K562 (cell line): ENCODE data around the gene TIMP1. TPM values are rescaled to one million over a fixed set of nuclear protein-coding genes. Genes with fewer than 3 reads are reported as not detected.

Experiments
- ATAC-seq: fragments of 200-7000 bp; cut with Tn5 transposase; 3 replicates; pipeline ENCODE4 v1.9.1; 2020; ENCODE audit warnings: moderate library complexity
- BruUV-seq: library from RNA; stranded (reverse); fragments of 400-500 nt; replicated peaks from 2 replicates; lab custom pipeline; 2021; lab: Mats Ljungman, UMichigan
- CTCF ChIA-PET: fragments of 300-600 bp; formaldehyde crosslinking; extraction: SDS; loops from one replicate; lab custom pipeline; 2021; ENCODE audit warnings: low intra/inter-chr PET ratio; lab: Yijun Ruan, JAX
- POLR2A ChIA-PET: fragments of 300-600, 350-650 bp; sonication (Branson Sonifier 250); formaldehyde crosslinking; extraction: SDS; loops from one replicate; lab custom pipeline; 2021; ENCODE audit warnings: antibody characterized with exemption, inconsistent platforms; lab: Yijun Ruan, JAX
- DNase-seq, 4 experiments: peaks; one replicate each; pipeline versions ENCODE4 v3.0.0 to v3.0.0-alpha.2; 2011 to 2018; ENCODE audit warnings: low spot score in 3 of 4, mixed read lengths in 3 of 4; ENCODE audit errors: extremely low read depth in 1 of 4
- FAIRE-seq: peaks from 2 replicates; lab custom pipeline; 2011; peaks lifted over from hg19 to GRCh38; lab: Jason Lieb, UNC
- H2AFZ ChIP-seq: 2 replicates; pipeline ENCODE4 v1.6.0; 2011; ENCODE audit warnings: low read depth, low read length, control low read depth, inconsistent platforms
- H3K27ac ChIP-seq: fragments of 200-600 bp; 3 replicates; pipeline ENCODE4 v1.8.0; 2011; ENCODE audit warnings: low read depth, mild to moderate bottlenecking, control low read depth, inconsistent platforms, low read length, moderate library complexity, mixed read lengths; ENCODE audit errors: extremely low read depth
- H3K27me3 ChIP-seq, 2 experiments: fragments of 300-600 bp in 1 of 2; 2 replicates in 1 of 2; 3 replicates in 1 of 2; pipeline versions ENCODE4 v1.6.0 to v1.8.0; 2011; ENCODE audit warnings: inconsistent platforms in 2 of 2, low read length in 2 of 2, mild to moderate bottlenecking in 1 of 2, mixed read lengths in 1 of 2, moderate library complexity in 1 of 2; ENCODE audit not compliant: control insufficient read depth in 2 of 2, insufficient read depth in 2 of 2
- H3K36me3 ChIP-seq: fragments of 300-600 bp; 3 replicates; pipeline ENCODE4 v1.8.0; 2011; ENCODE audit warnings: mild to moderate bottlenecking, low read length, inconsistent platforms; ENCODE audit not compliant: control insufficient read depth, insufficient read depth
- H3K4me1 ChIP-seq, 2 experiments: fragments of 200-600 bp in 1 of 2; replicated peaks in 1 of 2; 2 replicates in 1 of 2; 3 replicates in 1 of 2; pipeline versions ENCODE4 v1.5.1 to v1.8.0; 2011; ENCODE audit warnings: inconsistent platforms in 2 of 2, low read length in 2 of 2, mild to moderate bottlenecking in 1 of 2, mixed read lengths in 1 of 2, moderate library complexity in 1 of 2; ENCODE audit not compliant: control insufficient read depth in 2 of 2, insufficient read depth in 2 of 2
- H3K4me2 ChIP-seq: 2 replicates; pipeline ENCODE4 v1.6.1; 2011; ENCODE audit warnings: low read length, control low read depth, inconsistent platforms, mixed read lengths; ENCODE audit not compliant: insufficient read depth
- H3K4me3 ChIP-seq: fragments of 200-600 bp; sonication (generic), shearing (Covaris generic); 2 replicates; pipeline ENCODE4 v1.5.1; 2016; ENCODE audit warnings: control low read depth, inconsistent platforms
- H3K79me2 ChIP-seq: fragments of 200-600 bp; 3 replicates; pipeline ENCODE4 v1.8.0; 2011; ENCODE audit warnings: low read length, inconsistent platforms; ENCODE audit not compliant: control insufficient read depth, insufficient read depth
- H3K9ac ChIP-seq, 2 experiments: 2 replicates each; pipeline versions ENCODE4 v1.6.0 to v1.6.1; 2011; ENCODE audit warnings: low read depth in 2 of 2, low read length in 2 of 2, control low read depth in 1 of 2, inconsistent platforms in 1 of 2, mild to moderate bottlenecking in 1 of 2, mixed read lengths in 1 of 2; ENCODE audit not compliant: insufficient read depth in 1 of 2
- H3K9me1 ChIP-seq: one replicate; pipeline ENCODE4 v1.6.0; 2011; ENCODE audit warnings: inconsistent platforms, mild to moderate bottlenecking, low read length, moderate library complexity; ENCODE audit not compliant: control insufficient read depth, insufficient read depth
- H3K9me3 ChIP-seq: replicated peaks from 2 replicates; pipeline ENCODE4 v1.5.1; 2011; ENCODE audit warnings: low read depth, low read length, inconsistent platforms; ENCODE audit not compliant: control insufficient read depth, insufficient read depth
- H4K20me1 ChIP-seq: replicated peaks from 2 replicates; pipeline ENCODE4 v1.6.1; 2011; ENCODE audit warnings: low read length, inconsistent platforms, mixed read lengths; ENCODE audit not compliant: control insufficient read depth, insufficient read depth
- C11orf30 ChIP-seq: fragments of 450-650 bp; IDR thresholded peaks from 2 replicates; pipeline ENCODE4 v1.6.1; 2016; ENCODE audit warnings: low read depth, mild to moderate bottlenecking
- CEBPB ChIP-seq: fragments of 450-650 bp; IDR thresholded peaks from 2 replicates; pipeline ENCODE4 v1.6.1; 2016; ENCODE audit warnings: missing genetic modification characterization, missing compliant biosample characterization
- E2F8 ChIP-seq: fragments of 450-650 bp; IDR thresholded peaks from 2 replicates; pipeline ENCODE4 v1.7.1; 2018; ENCODE audit warnings: mild to moderate bottlenecking, low read depth; ENCODE audit not compliant: partially characterized antibody
- JUND ChIP-seq, 2 experiments: IDR thresholded peaks; 2 replicates in 1 of 2; 3 replicates in 1 of 2; pipeline ENCODE4 v1.6.1; 2011; ENCODE audit warnings: borderline replicate concordance in 2 of 2, low read depth in 2 of 2, low read length in 2 of 2, improper control_type of control experiment in 1 of 2, missing biosample characterization in 1 of 2, missing genetic modification characterization in 1 of 2, missing genetic modification reagents in 1 of 2
- MAFK ChIP-seq: IDR thresholded peaks from 2 replicates; pipeline ENCODE4 v1.6.1; 2011; ENCODE audit warnings: low read length, improper control_type of control experiment
- MYBL2 ChIP-seq, 2 experiments: fragments of 450-650 bp in 1 of 2; sonication (generic) in 1 of 2; formaldehyde crosslinking in 1 of 2; IDR thresholded peaks; 2 replicates each; pipeline versions ENCODE4 v1.6.1 to v1.8.1; 2017 to 2022; ENCODE audit warnings: borderline replicate concordance in 1 of 2, inconsistent platforms in 1 of 2, low read depth in 1 of 2, mild to moderate bottlenecking in 1 of 2, missing genetic modification reagents in 1 of 2, moderate library complexity in 1 of 2
- NFIC ChIP-seq: fragments of 450-650 bp; IDR thresholded peaks from 2 replicates; pipeline ENCODE4 v1.6.1; 2017; ENCODE audit warnings: mild to moderate bottlenecking, inconsistent platforms
- NFIX ChIP-seq: fragments of 250-450 bp; sonication (Bioruptor Pico); IDR thresholded peaks from 2 replicates; pipeline ENCODE4 v1.4.0; 2020; ENCODE audit warnings: low read depth, mild to moderate bottlenecking, moderate library complexity
- SMARCE1 ChIP-seq: fragments of 450-650 bp; IDR thresholded peaks from 2 replicates; pipeline ENCODE4 v1.7.1; 2016; ENCODE audit warnings: mild to moderate bottlenecking
- ZNF778 ChIP-seq: fragments of 450-650 bp; formaldehyde crosslinking; IDR thresholded peaks from 2 replicates; pipeline ENCODE4 v1.4.0; 2020; ENCODE audit warnings: mild to moderate bottlenecking, moderate library complexity
- WGBS: fragments of 100-300 bp; shearing (Covaris generic); methylation state at CpG from one replicate; pipeline ENCODE4 v1.1.6; 2016; ENCODE audit warnings: low coverage, mixed read lengths; ENCODE audit not compliant: insufficient coverage; ENCODE audit errors: missing lambda C conversion rate; 5-methylcytosine and 5-hydroxymethylcytosine counted together
- in situ Hi-C: fragments of 300-500 bp; cut with MboI; formaldehyde crosslinking; loops from 4 replicates; pipeline ENCODE4 v1.15.0; 2018; ENCODE audit warnings: inconsistent platforms, mixed read lengths
- intact Hi-C: fragments of 100-400 bp; cut with micrococcal nuclease; formaldehyde crosslinking; loops from 2 replicates; pipeline ENCODE4 v1.14.2; 2022
- polyA plus RNA-seq, 8 experiments: library from polyadenylated mRNA; depleted of rRNA in 4 of 8; stranded (reverse) in 5 of 8; unstranded in 3 of 8; fragments of >200 nt; fragmentation: Nextera tagmentation in 2 of 8; fragmentation: Illumina TruSeq in 1 of 8; extraction: Ambion mirVana in 2 of 8; extraction: Trizol in 1 of 8; gene quantifications; 2 replicates each; pipeline versions ENCODE4 v1.2.1 to v1.2.3, GENCODE V29; 2011 to 2014; ENCODE audit warnings: inconsistent platforms in 1 of 8, missing spikeins in 1 of 8
- total RNA-seq, 7 experiments: library from RNA; depleted of rRNA in 6 of 7; stranded (reverse); fragments of >200 nt in 6 of 7; fragmentation: Illumina TruSeq in 2 of 7; extraction: Trizol in 2 of 7; gene quantifications; 2 replicates each; pipeline versions ENCODE4 v1.2.1 to v1.2.3, GENCODE V29; 2011 to 2021; ENCODE audit warnings: low replicate concordance in 1 of 7
- TF ChIP-seq, protein P1 (sequence below): fragments of 250-450 bp; sonication (Bioruptor Pico); IDR thresholded peaks from 2 replicates; pipeline ENCODE4 v1.4.0; 2020

Gene TIMP1
- total and polyA plus RNA-seq, 9 of the 15 experiments (the other 6 are each of a cell fraction or from before 2014, with no cell fraction given) = 115 to 699 (median 273) TPM

DNA sequence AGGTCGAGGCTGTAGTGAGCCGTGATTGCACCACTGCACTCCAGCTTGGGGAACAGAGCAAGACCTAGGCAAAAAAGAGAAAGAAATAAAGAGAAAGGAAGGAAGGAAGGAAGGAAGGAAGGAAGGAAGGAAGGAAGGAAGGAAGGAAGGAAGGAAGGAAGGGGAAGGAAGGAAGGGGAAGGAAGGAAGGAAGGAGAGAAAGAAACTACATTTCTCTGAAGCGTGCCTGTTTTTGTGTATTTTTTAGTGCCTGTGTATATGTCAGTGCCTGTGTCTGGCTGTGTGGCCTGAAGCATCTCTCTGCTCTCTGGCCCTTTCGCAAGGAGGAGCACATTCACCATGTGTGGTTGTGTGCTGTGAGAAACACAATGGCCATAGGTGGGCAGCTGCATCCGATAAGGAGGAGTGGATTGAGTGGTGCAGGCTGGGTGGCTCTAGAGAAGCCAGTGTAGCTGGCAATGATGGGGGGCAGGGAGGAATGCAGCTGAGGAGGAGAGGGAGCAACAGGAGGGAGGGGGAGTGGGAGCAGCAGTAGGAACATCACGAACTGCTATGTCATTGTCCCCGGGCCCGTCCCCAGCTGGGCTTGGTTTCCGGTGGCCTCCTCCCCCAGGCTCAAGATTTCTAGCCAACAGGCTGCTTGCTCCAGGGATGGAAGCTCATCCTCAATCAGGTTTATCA lies 26.0 kb downstream of the TIMP1 start:
- H3K27me3 ChIP-seq = peaks cover 0 to 2% of the 10 kb centered on the region in 2 experiments; a peak in 2 of 5 replicates
- ChIA-PET CTCF (no interaction called here), POLR2A (no interaction called here)
- no peaks in the 10 kb centered on the region for H4K20me1 ChIP-seq
- no peak overlapping the region; a peak in 1 of 4 replicates for H3K9ac ChIP-seq
- H3K9me1 ChIP-seq = no peaks in the 10 kb centered on the region
- H3K4me2 ChIP-seq = peak overlapping the region; percentile 49
- in situ Hi-C loops = no loop called here
- peaks cover 7% of the 10 kb centered on the region in 2 experiments; a peak in 4 of 5 replicates for H3K4me1 ChIP-seq
- no peak overlapping the region for H3K4me3 ChIP-seq
- DNase-seq = peak; percentile 45 to 74 (median 58)
- intact Hi-C loops = no loop called here
- peak; percentile 75 for FAIRE-seq
- ATAC-seq = peak; percentile 92
- H3K27ac ChIP-seq = peak overlapping the region; percentile 52; the same call in 1 of the 3 replicates
- no peaks in the 10 kb centered on the region for H3K36me3 ChIP-seq
- WGBS = 18% methylated on average over 6 of the region's 9 CpGs
- peak overlapping the region; percentile 85 for H2AFZ ChIP-seq
- no TSS peak for BruUV-seq
- 0 out of 2 replicates have a peak, but pooled peaks cover 2% of the 10 kb centered on the region for H3K9me3 ChIP-seq
- H3K79me2 ChIP-seq = no peaks in the 10 kb centered on the region
- TF ChIP-seq CEBPB (tag) (0 out of 2 replicates have a peak, but pooled peaks have one; percentile 21), NFIX (no peak), NFIC (peak; percentile 8; the same call in 1 of the 2 replicates), MYBL2 (IDR thresholded peaks at IDR 0.05; ENCODE audit: low read depth) (no peak), MYBL2 (CRISPR knock-in tag; IDR thresholded peaks at IDR 0.05; ENCODE audit: borderline replicate concordance) (no peak), JUND (IDR thresholded peaks at IDR 0.05; ENCODE audit: borderline replicate concordance, low read depth, low read length) (0 out of 2 replicates have a peak, but pooled peaks have one; percentile 18), JUND (tag; IDR thresholded peaks at IDR 0.05; ENCODE audit: borderline replicate concordance, low read depth, low read length) (no peak), C11orf30 (peak; percentile 83), ZNF778 (CRISPR knock-in tag) (no peak), E2F8 (no peak), SMARCE1 (0 out of 2 replicates have a peak, but pooled peaks have one; percentile 17), MAFK (peak; percentile 28; the same call in 1 of the 2 replicates)
- TF ChIP-seq, protein P1, sequence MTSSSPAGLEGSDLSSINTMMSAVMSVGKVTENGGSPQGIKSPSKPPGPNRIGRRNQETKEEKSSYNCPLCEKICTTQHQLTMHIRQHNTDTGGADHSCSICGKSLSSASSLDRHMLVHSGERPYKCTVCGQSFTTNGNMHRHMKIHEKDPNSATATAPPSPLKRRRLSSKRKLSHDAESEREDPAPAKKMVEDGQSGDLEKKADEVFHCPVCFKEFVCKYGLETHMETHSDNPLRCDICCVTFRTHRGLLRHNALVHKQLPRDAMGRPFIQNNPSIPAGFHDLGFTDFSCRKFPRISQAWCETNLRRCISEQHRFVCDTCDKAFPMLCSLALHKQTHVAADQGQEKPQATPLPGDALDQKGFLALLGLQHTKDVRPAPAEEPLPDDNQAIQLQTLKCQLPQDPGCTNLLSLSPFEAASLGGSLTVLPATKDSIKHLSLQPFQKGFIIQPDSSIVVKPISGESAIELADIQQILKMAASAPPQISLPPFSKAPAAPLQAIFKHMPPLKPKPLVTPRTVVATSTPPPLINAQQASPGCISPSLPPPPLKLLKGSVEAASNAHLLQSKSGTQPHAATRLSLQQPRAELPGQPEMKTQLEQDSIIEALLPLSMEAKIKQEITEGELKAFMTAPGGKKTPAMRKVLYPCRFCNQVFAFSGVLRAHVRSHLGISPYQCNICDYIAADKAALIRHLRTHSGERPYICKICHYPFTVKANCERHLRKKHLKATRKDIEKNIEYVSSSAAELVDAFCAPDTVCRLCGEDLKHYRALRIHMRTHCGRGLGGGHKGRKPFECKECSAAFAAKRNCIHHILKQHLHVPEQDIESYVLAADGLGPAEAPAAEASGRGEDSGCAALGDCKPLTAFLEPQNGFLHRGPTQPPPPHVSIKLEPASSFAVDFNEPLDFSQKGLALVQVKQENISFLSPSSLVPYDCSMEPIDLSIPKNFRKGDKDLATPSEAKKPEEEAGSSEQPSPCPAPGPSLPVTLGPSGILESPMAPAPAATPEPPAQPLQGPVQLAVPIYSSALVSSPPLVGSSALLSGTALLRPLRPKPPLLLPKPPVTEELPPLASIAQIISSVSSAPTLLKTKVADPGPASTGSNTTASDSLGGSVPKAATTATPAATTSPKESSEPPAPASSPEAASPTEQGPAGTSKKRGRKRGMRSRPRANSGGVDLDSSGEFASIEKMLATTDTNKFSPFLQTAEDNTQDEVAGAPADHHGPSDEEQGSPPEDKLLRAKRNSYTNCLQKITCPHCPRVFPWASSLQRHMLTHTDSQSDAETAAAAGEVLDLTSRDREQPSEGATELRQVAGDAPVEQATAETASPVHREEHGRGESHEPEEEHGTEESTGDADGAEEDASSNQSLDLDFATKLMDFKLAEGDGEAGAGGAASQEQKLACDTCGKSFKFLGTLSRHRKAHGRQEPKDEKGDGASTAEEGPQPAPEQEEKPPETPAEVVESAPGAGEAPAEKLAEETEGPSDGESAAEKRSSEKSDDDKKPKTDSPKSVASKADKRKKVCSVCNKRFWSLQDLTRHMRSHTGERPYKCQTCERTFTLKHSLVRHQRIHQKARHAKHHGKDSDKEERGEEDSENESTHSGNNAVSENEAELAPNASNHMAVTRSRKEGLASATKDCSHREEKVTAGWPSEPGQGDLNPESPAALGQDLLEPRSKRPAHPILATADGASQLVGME (CRISPR knock-in tag) = no peak
